ENCODE results near the gene DRGX. TPM values are rescaled to one million over a fixed set of nuclear protein-coding genes. Genes with fewer than 3 reads are reported as not detected.

The DRGX gene
- total and polyA plus RNA-seq, 5 experiments from 2014 or later, result not detected

GRCh38 chr10:49387071-49387470 lies 8.8 kb downstream of the DRGX start:
- Mint-ChIP-seq H3K36me3 (no peaks in the 10 kb centered on the region), H3K4me3 (no peak overlapping the region), H3K27me3 (peaks cover 10 to 76% (median 44%) of the 10 kb centered on the region in 5 donors), H3K9me3 (no peaks in the 10 kb centered on the region), H3K27ac (no peak overlapping the region), H3K4me1 (no peaks in the 10 kb centered on the region)
- POLR2A ChIA-PET, result no interaction called here
- ATAC-seq, result no peak
- DNase-seq, result no peak

GRCh38 chr10:49385939-49386922 lies 9.7 kb downstream of the DRGX start:
- no peak for DNase-seq
- Mint-ChIP-seq H3K4me3 (no peak overlapping the region), H3K9me3 (no peaks in the 10 kb centered on the region), H3K36me3 (no peaks in the 10 kb centered on the region), H3K4me1 (no peaks in the 10 kb centered on the region), H3K27ac (no peak overlapping the region), H3K27me3 (peaks cover 6 to 73% (median 39%) of the 10 kb centered on the region in 5 donors)
- POLR2A ChIA-PET, result no interaction called here
- ATAC-seq, result no peak

DNA sequence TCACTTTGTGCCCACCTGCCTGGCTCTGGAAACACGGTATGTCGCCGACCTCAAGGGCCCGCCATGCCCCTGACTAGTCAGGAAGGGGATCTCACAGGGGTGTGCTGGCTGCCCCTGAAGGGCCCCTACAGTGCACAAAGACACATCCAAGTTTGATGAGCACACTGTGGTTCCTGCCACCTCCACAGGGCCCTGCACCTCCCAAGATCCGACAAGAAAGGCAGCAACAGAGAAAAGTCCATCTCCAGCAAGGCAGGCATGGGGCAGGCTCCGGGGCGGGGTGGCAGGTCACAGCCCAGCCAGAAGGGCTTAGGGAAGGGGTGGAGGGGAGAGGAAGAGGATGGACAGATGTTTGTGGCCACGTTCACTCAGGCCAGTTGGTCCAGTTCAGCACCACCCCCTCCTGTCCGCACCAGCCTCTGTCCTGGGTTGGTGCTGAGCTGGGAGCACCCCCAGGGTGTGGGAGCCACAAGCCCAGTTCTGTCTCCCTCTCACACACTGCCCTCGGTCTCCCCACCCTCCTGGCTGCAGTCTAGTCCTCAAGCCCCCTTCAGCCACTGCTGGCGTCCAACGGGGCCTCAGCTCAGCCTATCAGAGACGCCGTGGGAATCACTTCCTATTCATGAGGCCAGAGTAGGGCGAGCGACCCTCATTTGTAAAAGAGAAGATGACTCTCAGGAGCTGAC lies 11.5 kb downstream of the DRGX start:
- H3K4me1 Mint-ChIP-seq, result no peaks in the 10 kb centered on the region
- ATAC-seq (no peak), DNase-seq (no peak)
- no peaks in the 10 kb centered on the region for H3K36me3 Mint-ChIP-seq
- POLR2A ChIA-PET, result no interaction called here
- H3K27ac Mint-ChIP-seq, result no peak overlapping the region
- H3K27me3 Mint-ChIP-seq, result peaks cover 3 to 67% (median 35%) of the 10 kb centered on the region in 5 donors
- no peak overlapping the region for H3K4me3 Mint-ChIP-seq
- H3K9me3 Mint-ChIP-seq, result no peaks in the 10 kb centered on the region

DNA sequence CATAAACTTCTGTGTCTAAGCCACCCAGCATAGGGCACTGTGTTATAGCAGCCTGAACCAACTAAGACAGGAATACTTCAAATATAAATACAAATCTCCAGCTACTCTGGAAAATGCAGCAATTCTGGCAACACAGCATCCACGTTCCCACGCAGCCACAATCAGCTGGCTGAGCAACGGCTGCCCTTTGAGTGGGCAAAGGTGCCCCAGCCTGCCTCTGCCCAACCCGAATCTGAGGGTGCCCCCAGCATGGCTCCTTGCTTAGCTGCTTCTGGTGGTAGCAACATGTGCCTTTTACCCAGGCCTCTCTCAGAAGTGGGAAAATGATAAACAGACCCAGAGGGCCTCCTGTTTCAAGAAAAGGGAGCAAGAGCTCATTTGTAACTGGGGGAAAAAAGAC lies 12.0 kb downstream of the DRGX start:
- POLR2A ChIA-PET, result no interaction called here
- DNase-seq, result no peak
- no peaks in the 10 kb centered on the region for H3K36me3 Mint-ChIP-seq
- ATAC-seq, result no peak
- no peak overlapping the region for H3K4me3 Mint-ChIP-seq
- peaks cover 3 to 61% (median 32%) of the 10 kb centered on the region in 5 donors for H3K27me3 Mint-ChIP-seq
- H3K27ac Mint-ChIP-seq, result no peak overlapping the region
- H3K9me3 Mint-ChIP-seq, result no peaks in the 10 kb centered on the region
- H3K4me1 Mint-ChIP-seq, result no peaks in the 10 kb centered on the region

DNA sequence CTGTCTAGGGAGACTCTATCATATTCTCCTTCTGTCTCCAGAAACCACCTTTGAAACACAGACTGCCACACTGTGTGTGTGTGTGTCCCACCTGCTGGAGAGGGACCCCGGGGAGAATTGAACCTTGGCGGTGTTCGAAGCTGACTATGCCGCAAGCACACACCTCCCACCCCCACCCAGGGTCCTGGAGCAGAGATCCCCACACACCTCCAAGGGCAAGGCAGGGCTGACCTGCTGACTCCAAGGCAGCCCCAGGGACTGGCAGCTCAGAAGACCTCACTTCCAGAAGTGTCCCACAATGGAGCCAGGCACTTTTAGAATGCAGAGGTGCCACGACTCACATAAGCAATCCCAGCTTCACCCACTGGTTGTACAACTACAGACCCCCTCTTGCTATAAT lies 13.1 kb downstream of the DRGX start:
- no peak for ATAC-seq
- H3K36me3 Mint-ChIP-seq, result no peaks in the 10 kb centered on the region
- DNase-seq, result no peak
- peaks cover 0 to 51% (median 30%) of the 10 kb centered on the region in 5 donors for H3K27me3 Mint-ChIP-seq
- H3K9me3 Mint-ChIP-seq, result no peaks in the 10 kb centered on the region
- no peaks in the 10 kb centered on the region for H3K4me1 Mint-ChIP-seq
- POLR2A ChIA-PET, result no interaction called here
- H3K4me3 Mint-ChIP-seq, result no peak overlapping the region
- H3K27ac Mint-ChIP-seq, result no peak overlapping the region

- H3K27me3 Mint-ChIP-seq, result peaks cover 0 to 49% (median 30%) of the 10 kb centered on the region in 5 donors
- ATAC-seq (no peak), DNase-seq (no peak)
- no peak overlapping the region for H3K27ac Mint-ChIP-seq
- no peaks in the 10 kb centered on the region for H3K4me1 Mint-ChIP-seq
- H3K36me3 Mint-ChIP-seq, result no peaks in the 10 kb centered on the region
- no peak overlapping the region for H3K4me3 Mint-ChIP-seq
- POLR2A ChIA-PET, result no interaction called here
- H3K9me3 Mint-ChIP-seq, result no peaks in the 10 kb centered on the region
Measured at GRCh38 chr10:49382226-49382625, 13.7 kb downstream of the DRGX start.

DNA sequence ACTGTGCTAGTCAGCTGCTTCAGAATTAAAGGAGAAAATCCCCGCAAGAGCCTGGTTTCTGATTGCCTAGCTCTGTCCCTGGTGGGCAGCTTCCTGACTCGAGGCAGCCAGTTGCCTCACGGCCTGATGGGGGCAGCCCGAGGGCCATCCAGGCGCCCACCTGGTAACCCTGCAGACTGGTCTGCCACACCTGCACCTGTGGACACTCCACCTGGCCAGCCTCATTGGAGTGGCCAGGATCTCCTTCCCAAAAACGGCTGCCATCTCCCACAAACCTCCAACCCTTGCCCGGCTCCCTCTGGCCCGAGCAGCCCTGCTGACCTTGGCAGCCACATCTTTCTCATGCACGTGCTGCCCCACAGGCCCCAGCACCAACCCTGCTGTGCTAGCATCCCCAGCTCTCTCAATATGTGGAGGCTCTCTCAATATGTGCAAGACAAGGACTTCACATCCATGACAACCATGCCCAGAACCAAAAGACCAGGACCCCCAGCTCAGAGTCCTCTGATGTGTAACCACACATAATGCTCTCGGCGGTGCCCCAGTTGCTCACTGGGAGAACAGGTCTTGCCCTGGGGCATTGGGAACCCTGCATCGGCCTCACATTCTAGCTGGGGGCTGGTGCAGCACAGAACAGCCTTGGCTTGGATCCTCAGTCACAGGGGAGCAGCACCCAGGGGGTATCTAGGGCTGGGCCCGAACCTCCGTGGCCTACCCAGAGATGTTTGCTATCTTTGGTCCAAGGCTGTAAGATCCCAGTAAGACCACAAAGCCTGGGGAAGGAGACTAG lies 14.6 kb downstream of the DRGX start:
- H3K4me1 Mint-ChIP-seq, result no peaks in the 10 kb centered on the region
- no peaks in the 10 kb centered on the region for H3K36me3 Mint-ChIP-seq
- no peak overlapping the region for H3K27ac Mint-ChIP-seq
- DNase-seq, result no peak
- H3K4me3 Mint-ChIP-seq, result no peak overlapping the region
- no peak for ATAC-seq
- peaks cover 0 to 57% (median 27%) of the 10 kb centered on the region in 5 donors for H3K27me3 Mint-ChIP-seq
- POLR2A ChIA-PET, result no interaction called here
- no peaks in the 10 kb centered on the region for H3K9me3 Mint-ChIP-seq

DNA sequence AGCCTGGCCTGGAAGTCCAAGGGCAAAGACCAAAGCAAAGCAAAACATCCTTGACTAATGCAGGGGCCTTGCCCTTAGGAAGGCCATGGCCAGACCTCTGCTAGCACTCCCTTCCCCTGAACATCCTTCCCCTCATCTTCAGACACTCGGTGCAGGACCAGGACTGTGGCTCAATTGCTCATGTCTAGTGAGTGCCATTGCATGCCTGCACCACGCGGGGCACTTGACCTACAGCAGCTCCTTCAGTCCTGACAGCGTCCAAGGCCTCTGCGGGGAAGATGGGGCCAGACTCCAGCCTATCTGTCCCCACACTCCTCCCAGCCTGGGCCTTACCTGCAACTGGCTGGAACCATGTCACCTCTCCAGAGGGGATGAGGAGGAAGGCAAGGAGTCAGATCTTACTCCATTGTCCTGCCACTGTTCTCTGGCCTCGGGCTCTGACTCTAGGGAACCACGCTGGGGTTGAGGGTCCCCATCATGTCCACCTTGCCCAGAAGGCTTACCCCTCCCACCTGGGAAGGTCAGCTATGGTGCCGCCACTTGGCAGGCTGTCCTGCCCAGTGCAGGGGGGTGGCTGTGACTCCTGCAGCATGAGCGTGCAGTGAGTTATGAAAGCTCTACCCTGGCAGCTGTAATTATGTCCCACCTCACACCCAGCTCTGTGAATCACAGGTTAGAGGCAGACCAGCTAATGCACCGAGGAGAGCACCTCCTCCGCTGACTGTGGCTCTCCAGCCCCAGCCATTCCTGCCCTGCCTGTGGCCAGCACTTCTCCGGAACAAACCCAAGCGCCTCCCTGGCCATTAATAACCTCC lies 16.1 kb downstream of the DRGX start:
- peaks cover 0 to 54% (median 16%) of the 10 kb centered on the region in 5 donors for H3K27me3 Mint-ChIP-seq
- DNase-seq (no peak), ATAC-seq (no peak)
- H3K4me1 Mint-ChIP-seq, result no peaks in the 10 kb centered on the region
- no peaks in the 10 kb centered on the region for H3K9me3 Mint-ChIP-seq
- POLR2A ChIA-PET, result no interaction called here
- no peaks in the 10 kb centered on the region for H3K36me3 Mint-ChIP-seq
- H3K4me3 Mint-ChIP-seq, result no peak overlapping the region
- no peak overlapping the region for H3K27ac Mint-ChIP-seq

GRCh38 chr10:49377256-49377655 lies 18.6 kb downstream of the DRGX start:
- H3K27me3 Mint-ChIP-seq, result peaks cover 0 to 34% (median 8%) of the 10 kb centered on the region in 5 donors
- ATAC-seq (no peak), DNase-seq (no peak)
- POLR2A ChIA-PET, result no interaction called here
- no peaks in the 10 kb centered on the region for H3K36me3 Mint-ChIP-seq
- no peaks in the 10 kb centered on the region for H3K4me1 Mint-ChIP-seq
- H3K4me3 Mint-ChIP-seq, result peak overlapping the region in 1 of 10 donors; percentile 10
- no peaks in the 10 kb centered on the region for H3K9me3 Mint-ChIP-seq
- H3K27ac Mint-ChIP-seq, result no peak overlapping the region

GRCh38 chr10:49375611-49376010 lies 20.3 kb downstream of the DRGX start:
- Mint-ChIP-seq H3K27me3 (peaks cover 0 to 24% (median 7%) of the 10 kb centered on the region in 5 donors), H3K36me3 (no peaks in the 10 kb centered on the region), H3K27ac (no peak overlapping the region), H3K9me3 (no peaks in the 10 kb centered on the region), H3K4me1 (no peaks in the 10 kb centered on the region), H3K4me3 (no peak overlapping the region)
- POLR2A ChIA-PET, result no interaction called here
- no peak for ATAC-seq
- no peak for DNase-seq

- H3K4me3 Mint-ChIP-seq, result no peak overlapping the region
- ATAC-seq (no peak), DNase-seq (no peak)
- H3K36me3 Mint-ChIP-seq, result no peaks in the 10 kb centered on the region
- H3K9me3 Mint-ChIP-seq, result no peaks in the 10 kb centered on the region
- peaks cover 0 to 19% (median 6%) of the 10 kb centered on the region in 5 donors for H3K27me3 Mint-ChIP-seq
- POLR2A ChIA-PET, result no interaction called here
- H3K27ac Mint-ChIP-seq, result no peak overlapping the region
- no peaks in the 10 kb centered on the region for H3K4me1 Mint-ChIP-seq
Measured at GRCh38 chr10:49374740-49375139, 21.1 kb downstream of the DRGX start.

GRCh38 chr10:49373361-49373760 lies 22.5 kb downstream of the DRGX start:
- Mint-ChIP-seq H3K9me3 (no peaks in the 10 kb centered on the region), H3K4me1 (no peaks in the 10 kb centered on the region), H3K27me3 (peaks cover 2 to 19% (median 6%) of the 10 kb centered on the region in 5 donors), H3K36me3 (no peaks in the 10 kb centered on the region), H3K27ac (no peak overlapping the region), H3K4me3 (no peak overlapping the region)
- DNase-seq (no peak), ATAC-seq (no peak)
- POLR2A ChIA-PET, result no interaction called here

Data from naive thymus-derived CD8-positive, alpha-beta T cell (primary cell).